Measurements from ENCODE around the gene ENOX1.

ENOX1 gene

DNA sequence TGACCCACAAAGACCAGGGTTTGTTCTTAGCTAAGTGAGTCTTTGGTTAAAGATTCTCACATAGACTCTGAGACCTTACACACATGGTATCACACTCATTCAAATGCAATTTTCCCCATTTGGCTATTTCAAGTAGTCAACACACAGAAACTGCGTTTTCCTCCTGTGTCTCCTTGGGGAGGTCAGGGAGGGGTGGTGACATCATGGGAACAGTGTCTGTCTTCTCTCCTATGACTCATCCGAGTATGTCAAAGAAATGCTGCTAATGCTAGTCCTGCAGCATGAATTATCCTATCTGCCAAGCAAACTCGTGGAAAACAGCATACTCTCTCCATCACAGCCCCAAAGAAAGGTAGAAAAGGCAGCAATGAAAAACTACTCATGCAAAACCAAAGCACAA lies 100.2 kb downstream of the ENOX1 start:
- DNase-seq (ENCODE audit: extremely low spot score) = no peak
- POLR2A ChIA-PET = no interaction called here
- TF ChIP-seq CTBP1 (IDR thresholded peaks at IDR 0.05; ENCODE audit: borderline replicate concordance) (no peak), SUZ12 (IDR thresholded peaks at IDR 0.05) (no peak), HDGF (IDR thresholded peaks at IDR 0.05; ENCODE audit: borderline replicate concordance) (no peak), L3MBTL2 (conservative IDR thresholded peaks at IDR 0.05) (no peak), ZNF384 (IDR thresholded peaks at IDR 0.05) (no peak), SP1 (IDR thresholded peaks at IDR 0.05) (no peak)
- TF ChIP-seq, protein P1, sequence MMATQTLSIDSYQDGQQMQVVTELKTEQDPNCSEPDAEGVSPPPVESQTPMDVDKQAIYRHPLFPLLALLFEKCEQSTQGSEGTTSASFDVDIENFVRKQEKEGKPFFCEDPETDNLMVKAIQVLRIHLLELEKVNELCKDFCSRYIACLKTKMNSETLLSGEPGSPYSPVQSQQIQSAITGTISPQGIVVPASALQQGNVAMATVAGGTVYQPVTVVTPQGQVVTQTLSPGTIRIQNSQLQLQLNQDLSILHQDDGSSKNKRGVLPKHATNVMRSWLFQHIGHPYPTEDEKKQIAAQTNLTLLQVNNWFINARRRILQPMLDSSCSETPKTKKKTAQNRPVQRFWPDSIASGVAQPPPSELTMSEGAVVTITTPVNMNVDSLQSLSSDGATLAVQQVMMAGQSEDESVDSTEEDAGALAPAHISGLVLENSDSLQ (IDR thresholded peaks at IDR 0.05) = no peak
- CTCF ChIA-PET = no interaction called here

- CTCF ChIA-PET = interaction anchor here (0.6 to 0.8 kb wide), 2 partner anchors 8 to 1218 kb away, joined by 3 to 4 read pairs; no protein-coding TSS in a partner anchor
- no peak for DNase-seq (ENCODE audit: extremely low spot score)
- POLR2A ChIA-PET = no interaction called here
- TF ChIP-seq BHLHE40 (IDR thresholded peaks at IDR 0.05; ENCODE audit: borderline replicate concordance) (no peak), FOXM1 (IDR thresholded peaks at IDR 0.05; ENCODE audit: borderline replicate concordance) (no peak)
Measured at GRCh38 chr13:43684963-43685725, 101.6 kb downstream of the ENOX1 start.

DNA sequence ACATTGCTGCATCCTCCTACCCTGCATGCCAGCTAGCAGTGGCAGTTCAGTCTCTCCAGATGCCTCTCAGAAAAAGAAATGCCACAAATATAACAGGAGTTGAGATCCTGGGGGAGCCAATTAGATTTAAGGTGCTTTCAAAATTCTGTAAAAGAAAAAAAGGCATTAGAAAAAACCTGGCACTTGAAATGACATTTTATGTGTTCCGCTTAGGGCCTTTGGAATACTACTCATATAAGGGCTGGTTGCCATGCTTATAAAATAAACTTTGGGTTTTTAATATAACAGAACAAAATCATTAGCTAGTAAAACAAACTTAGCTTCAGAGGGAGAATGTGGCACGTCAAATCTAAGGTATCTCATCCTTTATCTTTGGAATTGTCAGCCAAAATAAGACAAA lies 104.1 kb downstream of the ENOX1 start:
- no peak for DNase-seq (ENCODE audit: extremely low spot score)
- POLR2A ChIA-PET = no interaction called here
- TF ChIP-seq, protein P1 (IDR thresholded peaks at IDR 0.05) = no peak
- no peak for TF ChIP-seq TARDBP (IDR thresholded peaks at IDR 0.05)
- TF ChIP-seq ZNF384 (IDR thresholded peaks at IDR 0.05) = no peak
- no peak for TF ChIP-seq NFRKB (IDR thresholded peaks at IDR 0.05)
- no peak for TF ChIP-seq LEF1 (IDR thresholded peaks at IDR 0.05; ENCODE audit: borderline replicate concordance)
- TF ChIP-seq HDGF (IDR thresholded peaks at IDR 0.05; ENCODE audit: borderline replicate concordance) = no peak
- TF ChIP-seq ELF4 (IDR thresholded peaks at IDR 0.05) = no peak
- TF ChIP-seq BHLHE40 (IDR thresholded peaks at IDR 0.05; ENCODE audit: borderline replicate concordance) = no peak
- TF ChIP-seq ARNT (IDR thresholded peaks at IDR 0.05) = no peak
- TF ChIP-seq SUZ12 (IDR thresholded peaks at IDR 0.05) = no peak
- no peak for TF ChIP-seq FOXK2 (IDR thresholded peaks at IDR 0.05)
- TF ChIP-seq CTBP1 (IDR thresholded peaks at IDR 0.05; ENCODE audit: borderline replicate concordance) = no peak
- TF ChIP-seq SP1 (IDR thresholded peaks at IDR 0.05) = no peak
- TF ChIP-seq FOXM1 (IDR thresholded peaks at IDR 0.05; ENCODE audit: borderline replicate concordance) = no peak
- no peak for TF ChIP-seq L3MBTL2 (conservative IDR thresholded peaks at IDR 0.05)
- TF ChIP-seq FOXA1 (IDR thresholded peaks at IDR 0.05) = no peak
- CTCF ChIA-PET = no interaction called here

GRCh38 chr13:43676320-43676719 lies 110.5 kb downstream of the ENOX1 start:
- ChIA-PET POLR2A (no interaction called here), CTCF (no interaction called here)
- no peak for DNase-seq (ENCODE audit: extremely low spot score)
- TF ChIP-seq SP1 (IDR thresholded peaks at IDR 0.05) (no peak), HDGF (IDR thresholded peaks at IDR 0.05; ENCODE audit: borderline replicate concordance) (no peak), FOXA1 (IDR thresholded peaks at IDR 0.05) (no peak), BHLHE40 (IDR thresholded peaks at IDR 0.05; ENCODE audit: borderline replicate concordance) (no peak), NFRKB (IDR thresholded peaks at IDR 0.05) (no peak), L3MBTL2 (conservative IDR thresholded peaks at IDR 0.05) (no peak), ARNT (IDR thresholded peaks at IDR 0.05) (no peak), CTBP1 (IDR thresholded peaks at IDR 0.05; ENCODE audit: borderline replicate concordance) (no peak), SUZ12 (IDR thresholded peaks at IDR 0.05) (no peak), LEF1 (IDR thresholded peaks at IDR 0.05; ENCODE audit: borderline replicate concordance) (no peak), TARDBP (IDR thresholded peaks at IDR 0.05) (no peak), ELF4 (IDR thresholded peaks at IDR 0.05) (no peak)
- TF ChIP-seq, protein P1 (IDR thresholded peaks at IDR 0.05) = no peak

- TF ChIP-seq BHLHE40 (IDR thresholded peaks at IDR 0.05; ENCODE audit: borderline replicate concordance) = no peak
- TF ChIP-seq FOXK2 (IDR thresholded peaks at IDR 0.05) = no peak
- no peak for TF ChIP-seq ZNF384 (IDR thresholded peaks at IDR 0.05)
- no peak for TF ChIP-seq NFRKB (IDR thresholded peaks at IDR 0.05)
- no peak for TF ChIP-seq TARDBP (IDR thresholded peaks at IDR 0.05)
- TF ChIP-seq ELF4 (IDR thresholded peaks at IDR 0.05) = no peak
- no peak for TF ChIP-seq SP1 (IDR thresholded peaks at IDR 0.05)
- TF ChIP-seq LEF1 (IDR thresholded peaks at IDR 0.05; ENCODE audit: borderline replicate concordance) = no peak
- TF ChIP-seq FOXA1 (IDR thresholded peaks at IDR 0.05) = no peak
- TF ChIP-seq ARNT (IDR thresholded peaks at IDR 0.05) = no peak
- no peak for DNase-seq (ENCODE audit: extremely low spot score)
- ChIA-PET POLR2A (no interaction called here), CTCF (no interaction called here)
Measured at GRCh38 chr13:43675577-43675976, 111.2 kb downstream of the ENOX1 start.

- POLR2A ChIA-PET = no interaction called here
- CTCF ChIA-PET = no interaction called here
- TF ChIP-seq LEF1 (IDR thresholded peaks at IDR 0.05; ENCODE audit: borderline replicate concordance) = no peak
- TF ChIP-seq ELF4 (IDR thresholded peaks at IDR 0.05) = no peak
- TF ChIP-seq SUZ12 (IDR thresholded peaks at IDR 0.05) = no peak
- no peak for TF ChIP-seq BHLHE40 (IDR thresholded peaks at IDR 0.05; ENCODE audit: borderline replicate concordance)
- TF ChIP-seq ARNT (IDR thresholded peaks at IDR 0.05) = no peak
- TF ChIP-seq CTBP1 (IDR thresholded peaks at IDR 0.05; ENCODE audit: borderline replicate concordance) = no peak
- TF ChIP-seq, protein P1 (IDR thresholded peaks at IDR 0.05) = no peak
- no peak for TF ChIP-seq FOXM1 (IDR thresholded peaks at IDR 0.05; ENCODE audit: borderline replicate concordance)
- no peak for TF ChIP-seq ZNF384 (IDR thresholded peaks at IDR 0.05)
- TF ChIP-seq FOXA1 (IDR thresholded peaks at IDR 0.05) = no peak
- no peak for TF ChIP-seq NFRKB (IDR thresholded peaks at IDR 0.05)
- no peak for TF ChIP-seq FOXK2 (IDR thresholded peaks at IDR 0.05)
- TF ChIP-seq SP1 (IDR thresholded peaks at IDR 0.05) = no peak
- TF ChIP-seq L3MBTL2 (conservative IDR thresholded peaks at IDR 0.05) = no peak
- no peak for DNase-seq (ENCODE audit: extremely low spot score)
Measured at GRCh38 chr13:43669964-43670363, 116.8 kb downstream of the ENOX1 start.
